ENCODE results near the gene CCR7. TPM values are rescaled to one million over a fixed set of nuclear protein-coding genes. Genes with fewer than 3 reads are reported as not detected.

CCR7 gene
- total RNA-seq, 2 experiments from 2014 or later = 171 to 173 TPM

DNA sequence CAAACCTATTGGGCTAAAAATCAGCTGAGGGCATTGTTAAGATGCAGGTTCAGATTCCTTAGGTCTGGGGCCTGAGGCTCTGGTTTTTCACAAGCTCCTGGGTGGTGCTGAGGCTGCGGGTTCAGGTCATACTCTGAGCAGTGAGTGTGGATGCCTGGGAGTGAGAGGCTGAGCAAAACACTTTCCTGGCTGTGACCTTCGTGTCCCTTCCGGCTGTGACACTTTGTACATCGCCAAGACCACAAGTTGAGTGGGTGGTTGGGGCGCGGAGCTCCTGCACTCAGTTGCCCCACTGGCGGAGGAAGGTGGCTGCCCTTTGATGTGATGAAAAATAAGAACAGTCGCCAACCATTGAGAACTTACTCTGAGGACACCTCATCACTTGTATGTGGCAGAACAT lies 24.8 kb downstream of the CCR7 start:
- Mint-ChIP-seq H3K36me3 (ENCODE audit: low read depth) (no peaks in the 10 kb centered on the region), H3K9me3 (ENCODE audit: insufficient read depth) (no peaks in the 10 kb centered on the region), H3K4me3 (peak overlapping the region; percentile 68), H3K4me1 (ENCODE audit: low read depth) (peaks cover 91% of the 10 kb centered on the region), H3K27ac (peak overlapping the region; percentile 93), H3K27me3 (ENCODE audit: low read depth) (no peaks in the 10 kb centered on the region)
- ATAC-seq = peak; percentile 41
- peak; percentile 73 for DNase-seq
- ChIA-PET POLR2A (interaction anchor here (0.6 to 19.8 kb wide), 10 partner anchors 8 to 132 kb away, joined by 3 to 328 read pairs (median 4); partner anchors contain the start of genes CCR7 and TOP2A), CTCF (interaction anchor here (0.9 to 26.8 kb wide), 13 partner anchors 8 to 216 kb away, joined by 3 to 618 read pairs (median 4); partner anchors contain the start of genes CCR7 and GJD3)

DNA sequence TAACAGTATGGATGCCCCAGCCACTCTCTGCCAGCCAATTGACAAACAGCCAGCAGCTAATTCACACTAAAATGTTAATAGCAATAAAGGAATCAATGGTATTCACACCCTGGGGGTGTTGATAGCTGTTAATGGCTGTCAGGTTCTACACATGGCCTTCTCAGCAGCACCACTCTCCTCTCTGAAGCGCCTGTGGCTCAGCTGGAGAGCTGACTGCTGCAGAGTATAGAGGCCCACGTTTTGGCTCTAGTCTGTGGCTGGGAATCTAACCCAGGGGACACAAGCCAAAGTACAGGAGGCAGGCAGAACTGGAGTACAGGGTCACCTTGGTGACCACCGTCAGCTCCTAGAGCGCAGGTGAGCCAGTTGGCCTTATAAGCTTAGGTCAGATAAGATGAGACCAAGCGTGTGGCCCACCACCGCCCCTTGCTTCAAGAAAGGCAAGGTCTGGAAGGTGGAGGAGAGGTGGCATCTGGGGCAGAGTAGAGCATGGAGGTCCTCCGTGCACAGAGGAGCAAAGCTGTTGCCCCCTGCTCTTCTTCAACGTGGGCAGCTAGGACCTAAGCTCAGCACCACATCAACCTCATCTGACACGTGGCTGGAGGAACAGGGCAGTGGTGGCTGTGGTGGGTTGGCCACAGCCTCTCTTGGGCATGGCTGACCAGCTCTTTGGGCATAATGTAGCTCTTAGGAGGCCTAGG lies 25.4 kb downstream of the CCR7 start:
- DNase-seq (no peak), ATAC-seq (no peak)
- peak overlapping the region; percentile 68 for H3K4me3 Mint-ChIP-seq
- H3K9me3 Mint-ChIP-seq (ENCODE audit: insufficient read depth) = no peaks in the 10 kb centered on the region
- H3K36me3 Mint-ChIP-seq (ENCODE audit: low read depth) = no peaks in the 10 kb centered on the region
- peaks cover 94% of the 10 kb centered on the region for H3K4me1 Mint-ChIP-seq (ENCODE audit: low read depth)
- POLR2A ChIA-PET = interaction anchor here (0.6 to 19.8 kb wide), 13 partner anchors 9 to 132 kb away, joined by 3 to 328 read pairs (median 3); partner anchors contain the start of genes CCR7 and TOP2A
- no peaks in the 10 kb centered on the region for H3K27me3 Mint-ChIP-seq (ENCODE audit: low read depth)
- H3K27ac Mint-ChIP-seq = peak overlapping the region; percentile 93
- CTCF ChIA-PET = interaction anchor here (0.9 to 26.8 kb wide), 15 partner anchors 7 to 216 kb away, joined by 3 to 618 read pairs (median 4); partner anchors contain the start of genes CCR7, GJD3 and TOP2A

DNA sequence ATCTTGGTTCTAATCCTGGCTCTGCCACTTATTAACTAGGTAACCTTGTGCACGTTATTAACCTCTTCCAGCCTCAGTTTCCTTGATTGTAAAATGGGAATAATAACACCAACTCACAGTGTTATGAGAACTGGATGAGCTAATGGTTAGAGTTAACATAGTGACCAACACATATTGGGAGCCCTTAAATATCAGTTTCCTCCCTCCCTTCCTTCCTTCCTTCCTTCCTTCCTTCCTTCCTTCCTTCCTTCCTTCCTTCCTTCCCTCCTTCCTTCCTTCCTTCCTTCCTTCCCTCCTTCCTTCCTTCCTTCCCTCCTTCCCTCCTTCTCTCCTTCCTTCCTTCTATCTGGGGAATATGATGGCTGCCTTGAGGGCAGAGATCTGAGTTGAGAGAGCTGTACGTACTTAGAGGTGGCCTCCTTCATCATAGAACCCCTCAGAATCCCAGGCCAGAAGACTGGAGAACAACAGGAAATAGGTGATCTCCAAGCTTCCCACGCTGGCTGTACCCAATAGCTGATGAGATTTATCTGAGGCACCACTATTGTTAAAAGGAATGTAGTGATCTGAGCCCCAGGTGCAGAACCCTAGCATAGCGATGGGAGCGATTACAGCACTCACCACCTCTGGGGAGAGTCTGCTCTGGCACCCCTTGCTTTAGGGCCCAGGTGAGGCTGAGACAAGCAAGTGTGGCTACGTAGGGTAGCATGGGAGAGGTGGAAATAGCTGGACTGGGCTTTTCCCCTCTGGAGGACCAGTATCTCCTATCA lies 26.2 kb downstream of the CCR7 start:
- POLR2A ChIA-PET = interaction anchor here (0.8 to 19.8 kb wide), 6 partner anchors 11 to 121 kb away, joined by 3 to 328 read pairs (median 4); partner anchors contain the start of genes CCR7 and TOP2A
- H3K4me1 Mint-ChIP-seq (ENCODE audit: low read depth) = peaks cover 99% of the 10 kb centered on the region
- no peak overlapping the region for H3K4me3 Mint-ChIP-seq
- ATAC-seq (no peak), DNase-seq (no peak)
- H3K9me3 Mint-ChIP-seq (ENCODE audit: insufficient read depth) = no peaks in the 10 kb centered on the region
- no peaks in the 10 kb centered on the region for H3K27me3 Mint-ChIP-seq (ENCODE audit: low read depth)
- H3K27ac Mint-ChIP-seq = peak overlapping the region; percentile 93
- CTCF ChIA-PET = interaction anchor here (0.9 to 26.8 kb wide), 12 partner anchors 6 to 180 kb away, joined by 3 to 618 read pairs (median 5); partner anchors contain the start of genes CCR7, GJD3 and TOP2A
- no peaks in the 10 kb centered on the region for H3K36me3 Mint-ChIP-seq (ENCODE audit: low read depth)

DNA sequence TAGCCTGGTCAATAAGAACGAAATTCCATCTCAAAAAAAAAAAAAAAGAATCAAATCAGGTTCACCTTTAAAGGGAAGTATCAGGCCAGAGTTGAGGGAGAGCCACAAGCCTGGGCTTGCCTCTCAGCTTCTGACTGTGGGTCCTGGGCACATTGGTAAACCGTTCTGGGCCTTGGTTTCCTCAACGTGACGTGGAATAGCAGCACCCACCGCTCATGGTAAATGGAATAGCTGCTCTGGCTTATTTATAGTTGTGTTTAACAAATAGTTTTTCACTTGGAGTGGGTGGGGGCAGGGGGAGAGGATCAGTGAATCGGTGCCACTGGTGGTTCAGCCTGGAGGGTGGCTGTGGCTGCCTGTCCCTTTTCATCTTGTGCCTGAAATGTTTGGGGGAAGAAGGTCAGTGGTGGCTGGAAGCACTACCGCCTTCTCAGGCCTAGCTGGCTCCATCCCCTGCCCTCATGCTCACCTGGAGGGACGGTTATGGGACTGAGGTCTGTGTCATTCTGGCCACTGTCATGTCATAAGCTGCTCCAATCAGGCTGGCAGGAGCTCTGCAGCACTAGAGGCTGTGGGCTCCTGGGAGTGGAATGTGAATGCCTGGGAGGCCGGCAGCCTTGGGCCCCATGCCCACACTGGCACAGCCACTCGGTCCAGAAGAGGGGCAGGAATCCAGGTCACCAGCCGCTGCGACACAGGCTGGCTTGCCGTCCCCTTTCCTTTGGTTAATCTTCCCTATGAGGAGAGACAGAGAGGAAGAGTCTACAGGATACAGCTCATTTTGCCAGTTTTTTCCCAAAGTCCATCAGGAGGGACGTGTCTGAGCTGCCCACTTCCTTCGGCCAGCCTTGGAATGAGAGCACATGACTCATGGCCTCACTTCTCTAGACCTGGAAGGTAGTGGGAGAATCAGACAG lies 27.0 kb downstream of the CCR7 start:
- DNase-seq (no peak), ATAC-seq (no peak)
- CTCF ChIA-PET = interaction anchor here (0.6 to 26.8 kb wide), 9 partner anchors 17 to 179 kb away, joined by 3 to 618 read pairs (median 4); partner anchors contain the start of genes CCR7, GJD3, IGFBP4 and TOP2A
- no peak overlapping the region for H3K4me3 Mint-ChIP-seq
- no peaks in the 10 kb centered on the region for H3K27me3 Mint-ChIP-seq (ENCODE audit: low read depth)
- POLR2A ChIA-PET = interaction anchor here (1.0 to 19.8 kb wide), 3 partner anchors 18 to 121 kb away, joined by 3 to 328 read pairs (median 14); partner anchors contain the start of genes CCR7 and TOP2A
- H3K9me3 Mint-ChIP-seq (ENCODE audit: insufficient read depth) = no peaks in the 10 kb centered on the region
- peaks cover 100% of the 10 kb centered on the region for H3K4me1 Mint-ChIP-seq (ENCODE audit: low read depth)
- H3K27ac Mint-ChIP-seq = peak overlapping the region; percentile 66
- H3K36me3 Mint-ChIP-seq (ENCODE audit: low read depth) = no peaks in the 10 kb centered on the region

- ATAC-seq (no peak), DNase-seq (no peak)
- H3K36me3 Mint-ChIP-seq (ENCODE audit: low read depth) = no peaks in the 10 kb centered on the region
- H3K9me3 Mint-ChIP-seq (ENCODE audit: insufficient read depth) = no peaks in the 10 kb centered on the region
- H3K4me3 Mint-ChIP-seq = no peak overlapping the region
- H3K27me3 Mint-ChIP-seq (ENCODE audit: low read depth) = no peaks in the 10 kb centered on the region
- peaks cover 100% of the 10 kb centered on the region for H3K4me1 Mint-ChIP-seq (ENCODE audit: low read depth)
- H3K27ac Mint-ChIP-seq = peak overlapping the region; percentile 39
- CTCF ChIA-PET = interaction anchor here (0.9 to 26.8 kb wide), 8 partner anchors 18 to 177 kb away, joined by 3 to 618 read pairs (median 80); partner anchors contain the start of genes CCR7, GJD3, IGFBP4 and TOP2A
- POLR2A ChIA-PET = interaction anchor here (0.8 to 19.8 kb wide), 6 partner anchors 12 to 118 kb away, joined by 3 to 328 read pairs (median 3); partner anchors contain the start of genes CCR7, SMARCE1 and TOP2A
These were observed 28.7 kb downstream of the CCR7 start for GRCh38 chr17:40536295-40537171.

GRCh38 chr17:40535924-40536294 lies 29.4 kb downstream of the CCR7 start:
- ChIA-PET CTCF (interaction anchor here (1.0 to 26.8 kb wide), 7 partner anchors 19 to 177 kb away, joined by 3 to 618 read pairs (median 82); partner anchors contain the start of genes CCR7, GJD3, IGFBP4 and TOP2A), POLR2A (interaction anchor here (0.8 to 19.8 kb wide), 4 partner anchors 12 to 118 kb away, joined by 3 to 328 read pairs (median 6); partner anchors contain the start of genes CCR7 and TOP2A)
- H3K4me1 Mint-ChIP-seq (ENCODE audit: low read depth) = peaks cover 100% of the 10 kb centered on the region
- no peak overlapping the region for H3K4me3 Mint-ChIP-seq
- H3K27ac Mint-ChIP-seq = peak overlapping the region; percentile 39
- no peak for ATAC-seq
- no peaks in the 10 kb centered on the region for H3K9me3 Mint-ChIP-seq (ENCODE audit: insufficient read depth)
- H3K36me3 Mint-ChIP-seq (ENCODE audit: low read depth) = no peaks in the 10 kb centered on the region
- no peaks in the 10 kb centered on the region for H3K27me3 Mint-ChIP-seq (ENCODE audit: low read depth)
- DNase-seq = no peak

- H3K36me3 Mint-ChIP-seq (ENCODE audit: low read depth) = peaks cover 4% of the 10 kb centered on the region
- H3K4me1 Mint-ChIP-seq (ENCODE audit: low read depth) = peaks cover 100% of the 10 kb centered on the region
- POLR2A ChIA-PET = interaction anchor here (1.0 to 19.8 kb wide), 4 partner anchors 12 to 171 kb away, joined by 4 to 328 read pairs (median 6); partner anchors contain the start of genes CCR7 and GJD3
- DNase-seq (no peak), ATAC-seq (no peak)
- H3K9me3 Mint-ChIP-seq (ENCODE audit: insufficient read depth) = no peaks in the 10 kb centered on the region
- CTCF ChIA-PET = interaction anchor here (0.9 to 26.8 kb wide), 10 partner anchors 18 to 1127 kb away, joined by 3 to 618 read pairs (median 70); partner anchors contain the start of genes CCR7, GJD3, IGFBP4 and TOP2A
- no peaks in the 10 kb centered on the region for H3K27me3 Mint-ChIP-seq (ENCODE audit: low read depth)
- no peak overlapping the region for H3K27ac Mint-ChIP-seq
- no peak overlapping the region for H3K4me3 Mint-ChIP-seq
These were observed 29.8 kb downstream of the CCR7 start for GRCh38 chr17:40535438-40535837.

- Mint-ChIP-seq H3K9me3 (ENCODE audit: insufficient read depth) (no peaks in the 10 kb centered on the region), H3K27me3 (ENCODE audit: low read depth) (no peaks in the 10 kb centered on the region), H3K36me3 (ENCODE audit: low read depth) (peaks cover 7% of the 10 kb centered on the region), H3K4me1 (ENCODE audit: low read depth) (peaks cover 99% of the 10 kb centered on the region), H3K4me3 (no peak overlapping the region), H3K27ac (peak overlapping the region; percentile 92)
- DNase-seq (no peak), ATAC-seq (no peak)
- ChIA-PET POLR2A (interaction anchor here (0.7 to 19.8 kb wide), 11 partner anchors 8 to 170 kb away, joined by 4 to 328 read pairs (median 7); partner anchors contain the start of genes CCR7, GJD3 and TOP2A), CTCF (interaction anchor here (0.8 to 26.8 kb wide), 23 partner anchors 7 to 1128 kb away, joined by 3 to 618 read pairs (median 18); partner anchors contain the start of genes CCR7, GJD3, IGFBP4 and TOP2A)
These were observed 30.7 kb downstream of the CCR7 start for GRCh38 chr17:40534371-40535189.

- peak; percentile 5 for ATAC-seq
- Mint-ChIP-seq H3K36me3 (ENCODE audit: low read depth) (peaks cover 7% of the 10 kb centered on the region), H3K4me1 (ENCODE audit: low read depth) (peaks cover 96% of the 10 kb centered on the region), H3K4me3 (peak overlapping the region; percentile 57), H3K27ac (peak overlapping the region; percentile 92), H3K27me3 (ENCODE audit: low read depth) (no peaks in the 10 kb centered on the region), H3K9me3 (ENCODE audit: insufficient read depth) (no peaks in the 10 kb centered on the region)
- ChIA-PET POLR2A (interaction anchor here (0.7 to 19.8 kb wide), 19 partner anchors 9 to 176 kb away, joined by 3 to 328 read pairs (median 7); partner anchors contain the start of genes CCR7 and TOP2A), CTCF (interaction anchor here (0.7 to 26.8 kb wide), 40 partner anchors 8 to 332 kb away, joined by 3 to 618 read pairs (median 9); partner anchors contain the start of genes CCR7, GJD3, IGFBP4 and TOP2A)
- DNase-seq = no peak
These were observed 31.4 kb downstream of the CCR7 start for GRCh38 chr17:40533896-40534295.
